ENCODE results near the gene FAIM2. TPM values are rescaled to one million over a fixed set of nuclear protein-coding genes. Genes with fewer than 3 reads are reported as not detected.

The FAIM2 gene
- total RNA-seq, 2 experiments from 2014 or later, result not detected

GRCh38 chr12:49823350-49823749 lies 80.3 kb downstream of the FAIM2 start:
- Histone ChIP-seq H3K27me3 (ENCODE audit: control insufficient read depth in 1 of 2, insufficient read depth in 2 of 2, low read length in 2 of 2) (no peaks in the 10 kb centered on the region), H3K9me3 (ENCODE audit: control insufficient read depth in 1 of 2, insufficient read depth in 1 of 2, low read length in 2 of 2) (no peaks in the 10 kb centered on the region), H3K4me1 (ENCODE audit: insufficient read depth, low read length) (peaks cover 40% of the 10 kb centered on the region), H3K27ac (ENCODE audit: low read depth in 1 of 2, low read length in 2 of 2) (no peak overlapping the region), H3K4me3 (ENCODE audit: low read length) (no peak overlapping the region), H3K36me3 (ENCODE audit: insufficient read depth, low read length) (peaks cover 4% of the 10 kb centered on the region)
- Mint-ChIP-seq H3K4me3 (no peak overlapping the region), H3K27me3 (no peaks in the 10 kb centered on the region), H3K4me1 (ENCODE audit: low read depth) (peaks cover 60% of the 10 kb centered on the region), H3K36me3 (ENCODE audit: low read depth) (peaks cover under 1% of the 10 kb centered on the region), H3K9me3 (no peaks in the 10 kb centered on the region), H3K27ac (no peak overlapping the region)
- POLR2A ChIA-PET, result no interaction called here
- DNase-seq, result no peak
- ATAC-seq (ENCODE audit: poor library complexity), result no peak
- TF ChIP-seq, protein P1, sequence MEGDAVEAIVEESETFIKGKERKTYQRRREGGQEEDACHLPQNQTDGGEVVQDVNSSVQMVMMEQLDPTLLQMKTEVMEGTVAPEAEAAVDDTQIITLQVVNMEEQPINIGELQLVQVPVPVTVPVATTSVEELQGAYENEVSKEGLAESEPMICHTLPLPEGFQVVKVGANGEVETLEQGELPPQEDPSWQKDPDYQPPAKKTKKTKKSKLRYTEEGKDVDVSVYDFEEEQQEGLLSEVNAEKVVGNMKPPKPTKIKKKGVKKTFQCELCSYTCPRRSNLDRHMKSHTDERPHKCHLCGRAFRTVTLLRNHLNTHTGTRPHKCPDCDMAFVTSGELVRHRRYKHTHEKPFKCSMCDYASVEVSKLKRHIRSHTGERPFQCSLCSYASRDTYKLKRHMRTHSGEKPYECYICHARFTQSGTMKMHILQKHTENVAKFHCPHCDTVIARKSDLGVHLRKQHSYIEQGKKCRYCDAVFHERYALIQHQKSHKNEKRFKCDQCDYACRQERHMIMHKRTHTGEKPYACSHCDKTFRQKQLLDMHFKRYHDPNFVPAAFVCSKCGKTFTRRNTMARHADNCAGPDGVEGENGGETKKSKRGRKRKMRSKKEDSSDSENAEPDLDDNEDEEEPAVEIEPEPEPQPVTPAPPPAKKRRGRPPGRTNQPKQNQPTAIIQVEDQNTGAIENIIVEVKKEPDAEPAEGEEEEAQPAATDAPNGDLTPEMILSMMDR (IDR thresholded peaks at IDR 0.05), result no peak
- CTCF ChIA-PET, result no interaction called here
- intact Hi-C loops (cut with DNase I, micrococcal nuclease), result no loop called here

DNA sequence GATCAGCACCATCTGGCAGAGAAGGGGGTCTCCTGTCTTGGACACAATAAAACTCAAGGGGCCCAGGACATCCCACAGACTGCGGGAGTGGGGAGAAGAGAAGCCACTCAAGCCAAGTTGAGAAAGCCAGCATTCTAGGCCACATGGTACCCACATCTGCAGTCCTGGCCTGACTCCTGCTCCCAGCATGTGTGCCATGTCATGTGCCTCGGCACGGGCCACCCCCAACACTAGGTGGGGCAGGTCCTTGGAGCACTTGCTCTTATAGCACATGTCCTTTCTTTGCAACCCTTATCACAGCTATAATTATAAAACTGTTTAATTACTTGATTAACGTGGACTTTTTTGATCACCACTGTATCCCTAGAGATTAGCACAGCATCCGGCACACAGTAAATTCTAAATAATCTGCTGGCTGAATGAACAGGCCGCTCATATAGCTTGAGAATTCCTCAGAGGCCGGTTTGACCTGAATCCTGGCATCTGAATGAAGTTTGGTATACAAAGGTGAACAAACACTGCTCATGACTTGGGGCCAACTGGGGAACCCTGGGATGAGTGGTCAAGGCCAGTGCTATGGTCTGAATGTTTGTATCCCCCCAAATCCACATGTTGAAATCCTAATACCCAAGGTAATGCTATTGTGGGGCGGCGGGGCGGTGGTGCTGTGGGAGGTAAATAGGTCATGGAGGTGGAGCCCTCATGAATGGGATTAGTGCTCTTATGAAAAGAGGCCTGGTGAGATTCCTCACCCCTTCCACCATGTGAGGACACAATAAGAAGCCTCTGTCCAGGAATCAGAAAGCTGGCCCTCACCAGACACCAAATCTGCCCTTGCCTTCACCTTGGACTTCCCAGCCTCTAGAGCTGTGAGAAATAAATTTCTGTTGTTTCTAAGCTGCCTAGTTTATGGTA lies 82.1 kb downstream of the FAIM2 start:
- POLR2A ChIA-PET, result interaction anchor here (0.7 to 2.1 kb wide), 4 partner anchors 8 to 80 kb away, joined by 3 to 8 read pairs (median 4); partner anchors contain the start of gene BCDIN3D
- H3K9me3 Mint-ChIP-seq, result no peaks in the 10 kb centered on the region

DNA sequence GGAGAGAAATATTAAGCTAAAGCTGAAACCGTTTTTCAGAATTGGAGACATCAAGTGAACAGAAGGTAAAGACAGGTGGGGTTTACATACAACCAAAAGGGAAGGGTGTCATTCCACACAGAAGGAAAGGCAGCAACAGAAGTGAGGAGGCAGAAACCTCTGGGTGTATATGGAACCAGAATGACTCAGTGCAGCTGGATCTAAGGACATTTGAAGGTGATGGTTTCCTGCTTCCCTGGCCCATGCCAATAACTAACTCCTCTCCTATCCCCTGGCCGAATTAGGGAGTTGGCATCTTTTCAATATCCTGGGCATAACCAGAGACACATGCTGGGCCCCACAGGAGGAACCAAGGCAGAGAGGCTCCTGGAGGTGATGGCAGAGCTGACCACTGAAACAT lies 83.9 kb downstream of the FAIM2 start:
- peaks cover 4% of the 10 kb centered on the region for H3K36me3 ChIP-seq (ENCODE audit: insufficient read depth, low read length)
- no peak overlapping the region for H3K27ac ChIP-seq (ENCODE audit: low read depth in 1 of 2, low read length in 2 of 2)
- no peaks in the 10 kb centered on the region for H3K9me3 ChIP-seq (ENCODE audit: control insufficient read depth in 1 of 2, insufficient read depth in 1 of 2, low read length in 2 of 2)
- intact Hi-C loops (cut with DNase I, micrococcal nuclease), result no loop called here
- H3K4me1 ChIP-seq (ENCODE audit: insufficient read depth, low read length), result peaks cover 22% of the 10 kb centered on the region
- H3K27me3 Mint-ChIP-seq, result no peaks in the 10 kb centered on the region
- H3K9me3 Mint-ChIP-seq, result no peaks in the 10 kb centered on the region
- peak overlapping the region; percentile 32 for H3K27ac Mint-ChIP-seq
- H3K36me3 Mint-ChIP-seq (ENCODE audit: low read depth), result peaks cover 8% of the 10 kb centered on the region
- no peak overlapping the region for H3K4me3 ChIP-seq (ENCODE audit: low read length)
- ATAC-seq (ENCODE audit: poor library complexity), result no peak
- H3K4me3 Mint-ChIP-seq, result no peak overlapping the region
- peaks cover 35% of the 10 kb centered on the region for H3K4me1 Mint-ChIP-seq (ENCODE audit: low read depth)
- TF ChIP-seq, protein P1 (IDR thresholded peaks at IDR 0.05), result no peak
- ChIA-PET POLR2A (interaction anchor here (2.1 kb wide), 1 partner anchor 23 kb away, joined by 8 read pairs; the partner anchor contains the start of gene BCDIN3D), CTCF (interaction anchor here (0.6 kb wide), 1 partner anchor 577 kb away, joined by 3 read pairs; no protein-coding TSS in a partner anchor)
- DNase-seq, result no peak
- H3K27me3 ChIP-seq (ENCODE audit: control insufficient read depth in 1 of 2, insufficient read depth in 2 of 2, low read length in 2 of 2), result no peaks in the 10 kb centered on the region

More for the DNA sequence above, 82.1 kb downstream of the FAIM2 start:
- H3K4me3 ChIP-seq (ENCODE audit: low read length), result no peak overlapping the region
- DNase-seq (no peak), ATAC-seq (ENCODE audit: poor library complexity) (no peak)
- TF ChIP-seq, protein P1 (IDR thresholded peaks at IDR 0.05), result no peak
- H3K27me3 ChIP-seq (ENCODE audit: control insufficient read depth in 1 of 2, insufficient read depth in 2 of 2, low read length in 2 of 2), result no peaks in the 10 kb centered on the region
- peaks cover 48% of the 10 kb centered on the region for H3K4me1 Mint-ChIP-seq (ENCODE audit: low read depth)
- H3K36me3 Mint-ChIP-seq (ENCODE audit: low read depth), result no peaks in the 10 kb centered on the region
- peaks cover 27% of the 10 kb centered on the region for H3K4me1 ChIP-seq (ENCODE audit: insufficient read depth, low read length)
- no peak overlapping the region for H3K27ac ChIP-seq (ENCODE audit: low read depth in 1 of 2, low read length in 2 of 2)
- peak overlapping the region; percentile 19 for H3K27ac Mint-ChIP-seq
- peak overlapping the region; percentile 31 for H3K4me3 Mint-ChIP-seq
- no peaks in the 10 kb centered on the region for H3K27me3 Mint-ChIP-seq
- H3K9me3 ChIP-seq (ENCODE audit: control insufficient read depth in 1 of 2, insufficient read depth in 1 of 2, low read length in 2 of 2), result no peaks in the 10 kb centered on the region
- intact Hi-C loops (cut with DNase I, micrococcal nuclease), result no loop called here
- CTCF ChIA-PET, result interaction anchor here (0.6 kb wide), 1 partner anchor 57 kb away, joined by 3 read pairs; no protein-coding TSS in a partner anchor
- H3K36me3 ChIP-seq (ENCODE audit: insufficient read depth, low read length), result peaks cover 4% of the 10 kb centered on the region
